Measurements from ENCODE around the gene OR52B6.
A peak's percentile ranks its signal among the peaks of the same experiment; 100 is the strongest.
"Not testable (repeated sequence)": the region's sequence is repeated elsewhere in the genome, so short reads cannot be mapped to it uniquely, and the experiment has no call there.

OR52B6 gene

GRCh38 chr11:5597953-5598352 lies 17.3 kb downstream of the OR52B6 start:
- no peak for DNase-seq

- DNase-seq, result no peak
Measured at GRCh38 chr11:5600374-5600851, 19.7 kb downstream of the OR52B6 start.

- not testable (repeated sequence) for DNase-seq
Measured at GRCh38 chr11:5602791-5603190, 22.1 kb downstream of the OR52B6 start.

- DNase-seq, result no peak
Measured at GRCh38 chr11:5603326-5603725, 22.6 kb downstream of the OR52B6 start.

- no peak for DNase-seq
Measured at GRCh38 chr11:5604896-5605295, 24.2 kb downstream of the OR52B6 start.

- DNase-seq, result no peak
Measured at GRCh38 chr11:5605849-5606248, 25.2 kb downstream of the OR52B6 start.

- DNase-seq, result no peak
Measured at GRCh38 chr11:5608808-5609207, 28.1 kb downstream of the OR52B6 start.

GRCh38 chr11:5610446-5610845 lies 29.8 kb downstream of the OR52B6 start:
- DNase-seq, result no peak

- DNase-seq, result no peak
Measured at GRCh38 chr11:5611627-5612026, 30.9 kb downstream of the OR52B6 start.

GRCh38 chr11:5618807-5619206 lies 38.1 kb downstream of the OR52B6 start:
- no peak for DNase-seq

- DNase-seq, result no peak
Measured at GRCh38 chr11:5620651-5621521, 40.2 kb downstream of the OR52B6 start.

GRCh38 chr11:5621580-5621979 lies 40.9 kb downstream of the OR52B6 start:
- no peak for DNase-seq

- no peak for DNase-seq
Measured at GRCh38 chr11:5622802-5623201, 42.1 kb downstream of the OR52B6 start.

- peak; percentile 40 for DNase-seq
Measured at GRCh38 chr11:5624489-5625279, 44.0 kb downstream of the OR52B6 start, which contains the start of gene TRIM34. TSS of gene TRIM34 (plus strand) at chr11:5625001. CDS start at chr11:5632332, 7,331 bp downstream.

GRCh38 chr11:5625281-5625680 lies 44.6 kb downstream of the OR52B6 start:
- DNase-seq, result no peak

GRCh38 chr11:5626196-5626595 lies 45.5 kb downstream of the OR52B6 start:
- no peak for DNase-seq

- no peak for DNase-seq
Measured at GRCh38 chr11:5631417-5631816, 50.7 kb downstream of the OR52B6 start.

Data from activated CD4-positive, CD25-positive, alpha-beta regulatory T cell treated with anti-CD3 and anti-CD28 coated beads, Interleukin-2, amount 50 U/mL, for 72 hours (primary cell).